WERI-Rb-1 (cell line): ENCODE measurements around the gene TTYH2.

Experiments
- DNase-seq: peaks from one replicate; pipeline ENCODE4 v3.0.0-alpha.2; 2020
- H3K27ac ChIP-seq: fragments of 250-450 bp; sonication (Bioruptor Pico); 2 replicates; pipeline ENCODE4 v1.5.1; 2020; ENCODE audit warnings: mild to moderate bottlenecking, moderate library complexity
- H3K27me3 ChIP-seq: fragments of 250-450 bp; sonication (Bioruptor Pico); 2 replicates; pipeline ENCODE4 v1.5.1; 2021; ENCODE audit warnings: mild to moderate bottlenecking, low read depth, moderate library complexity; ENCODE audit not compliant: insufficient read depth, severe bottlenecking
- H3K36me3 ChIP-seq: fragments of 250-450 bp; sonication (Bioruptor Pico); 2 replicates; pipeline ENCODE4 v1.5.1; 2020; ENCODE audit warnings: mild to moderate bottlenecking, moderate library complexity
- H3K4me3 ChIP-seq: 2 replicates; pipeline ENCODE4 v1.5.1; 2011; ENCODE audit warnings: low read depth, mild to moderate bottlenecking, control low read depth, low read length
- H3K9me3 ChIP-seq: fragments of 250-450 bp; sonication (Bioruptor Pico); 2 replicates; pipeline ENCODE4 v1.5.1; 2021; ENCODE audit warnings: mild to moderate bottlenecking, moderate library complexity; ENCODE audit not compliant: severe bottlenecking
- TF ChIP-seq, protein P1 (sequence below): IDR thresholded peaks from 2 replicates; pipeline ENCODE4 v1.5.1; 2011; ENCODE audit warnings: low read depth, mild to moderate bottlenecking, control low read depth, inconsistent platforms, low read length

TTYH2 gene

DNA sequence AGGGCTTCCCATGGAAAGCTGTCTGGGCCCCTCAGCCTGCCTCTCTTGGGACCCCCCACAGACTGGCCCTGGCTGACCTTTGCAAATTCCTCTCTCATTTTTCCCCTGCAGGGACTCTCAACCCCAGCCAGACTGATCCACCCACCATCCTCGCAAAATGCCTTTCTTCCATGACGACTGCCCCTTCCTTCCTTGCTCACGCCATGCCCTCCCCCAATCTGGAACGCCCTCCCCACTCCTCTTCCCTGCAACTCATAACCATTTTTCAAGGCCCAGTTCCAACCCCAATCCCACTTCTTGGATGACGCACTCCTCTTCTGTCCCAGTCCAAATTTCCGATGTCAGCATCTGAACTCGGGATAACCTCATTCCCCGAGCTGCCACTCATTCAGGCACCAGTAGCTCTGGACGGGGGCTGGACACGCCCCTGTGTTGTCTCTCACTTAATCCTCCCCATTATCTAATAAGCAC lies 59.4 kb downstream of the TTYH2 start:
- no peak overlapping the region for H3K4me3 ChIP-seq
- H3K36me3 ChIP-seq: no peaks in the 10 kb centered on the region
- peak; percentile 76 for DNase-seq
- H3K9me3 ChIP-seq: no peaks in the 10 kb centered on the region
- H3K27me3 ChIP-seq: no peaks in the 10 kb centered on the region
- no peak overlapping the region for H3K27ac ChIP-seq
- TF ChIP-seq, protein P1, sequence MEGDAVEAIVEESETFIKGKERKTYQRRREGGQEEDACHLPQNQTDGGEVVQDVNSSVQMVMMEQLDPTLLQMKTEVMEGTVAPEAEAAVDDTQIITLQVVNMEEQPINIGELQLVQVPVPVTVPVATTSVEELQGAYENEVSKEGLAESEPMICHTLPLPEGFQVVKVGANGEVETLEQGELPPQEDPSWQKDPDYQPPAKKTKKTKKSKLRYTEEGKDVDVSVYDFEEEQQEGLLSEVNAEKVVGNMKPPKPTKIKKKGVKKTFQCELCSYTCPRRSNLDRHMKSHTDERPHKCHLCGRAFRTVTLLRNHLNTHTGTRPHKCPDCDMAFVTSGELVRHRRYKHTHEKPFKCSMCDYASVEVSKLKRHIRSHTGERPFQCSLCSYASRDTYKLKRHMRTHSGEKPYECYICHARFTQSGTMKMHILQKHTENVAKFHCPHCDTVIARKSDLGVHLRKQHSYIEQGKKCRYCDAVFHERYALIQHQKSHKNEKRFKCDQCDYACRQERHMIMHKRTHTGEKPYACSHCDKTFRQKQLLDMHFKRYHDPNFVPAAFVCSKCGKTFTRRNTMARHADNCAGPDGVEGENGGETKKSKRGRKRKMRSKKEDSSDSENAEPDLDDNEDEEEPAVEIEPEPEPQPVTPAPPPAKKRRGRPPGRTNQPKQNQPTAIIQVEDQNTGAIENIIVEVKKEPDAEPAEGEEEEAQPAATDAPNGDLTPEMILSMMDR: no peak

DNA sequence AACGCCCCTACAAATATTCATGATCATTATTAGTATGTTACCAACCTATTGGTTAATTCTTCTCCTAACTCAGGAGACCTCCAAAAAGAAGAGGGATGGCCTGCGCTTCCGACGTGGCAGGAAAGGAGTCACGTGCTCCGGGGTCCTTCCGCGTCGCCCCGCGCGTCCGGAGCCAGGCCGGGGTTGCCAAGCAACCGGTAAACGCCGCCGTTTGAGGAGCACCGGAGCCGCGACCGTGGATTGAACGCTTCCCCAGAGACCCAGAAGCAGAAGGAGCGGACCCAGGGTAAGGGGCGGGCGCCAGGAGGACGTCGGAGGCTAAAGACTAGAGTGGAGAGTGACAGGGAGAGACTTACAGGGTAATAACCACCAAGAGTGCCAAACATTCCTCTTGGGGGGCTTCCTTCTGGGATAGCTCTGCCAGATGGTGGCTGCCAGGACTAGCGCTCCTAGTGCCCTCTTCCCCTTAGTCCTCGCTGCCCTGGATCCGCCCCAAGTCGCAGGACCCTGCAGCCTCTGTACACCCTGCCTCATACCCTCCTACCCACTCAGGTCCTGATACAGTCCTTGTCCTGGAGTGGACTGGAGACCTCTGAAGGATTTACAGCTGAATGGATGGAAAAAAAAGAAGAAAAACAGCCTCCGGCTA lies 60.8 kb downstream of the TTYH2 start, which contains the start of gene DNAI2:
Gene DNAI2, plus strand, starts transcription at position 175 of the 649 bp plus-strand sequence. CDS start 7,584 bp downstream, outside the sequence.
- no peak for DNase-seq
- no peak within 1 kb of the TSS for H3K4me3 ChIP-seq

GRCh38 chr17:74274709-74275340 lies 61.5 kb downstream of the TTYH2 start:
- TF ChIP-seq, protein P1: no peak
- Histone ChIP-seq H3K4me3 (no peak overlapping the region), H3K27ac (no peak overlapping the region), H3K9me3 (no peaks in the 10 kb centered on the region), H3K27me3 (no peaks in the 10 kb centered on the region), H3K36me3 (no peaks in the 10 kb centered on the region)
- no peak for DNase-seq

More for the DNA sequence above, 60.8 kb downstream of the TTYH2 start, which contains the start of gene DNAI2:
- no peaks in the 10 kb centered on the region for H3K36me3 ChIP-seq
- TF ChIP-seq, protein P1: no peak
- H3K27ac ChIP-seq: no peak within 1 kb of the TSS
- H3K27me3 ChIP-seq: no peaks in the 10 kb centered on the region
- H3K9me3 ChIP-seq: no peaks in the 10 kb centered on the region

GRCh38 chr17:74276051-74276476 lies 62.7 kb downstream of the TTYH2 start:
- TF ChIP-seq, protein P1: no peak
- no peak overlapping the region for H3K4me3 ChIP-seq
- no peak overlapping the region for H3K27ac ChIP-seq
- no peaks in the 10 kb centered on the region for H3K9me3 ChIP-seq
- no peaks in the 10 kb centered on the region for H3K27me3 ChIP-seq
- no peak for DNase-seq
- no peaks in the 10 kb centered on the region for H3K36me3 ChIP-seq

DNA sequence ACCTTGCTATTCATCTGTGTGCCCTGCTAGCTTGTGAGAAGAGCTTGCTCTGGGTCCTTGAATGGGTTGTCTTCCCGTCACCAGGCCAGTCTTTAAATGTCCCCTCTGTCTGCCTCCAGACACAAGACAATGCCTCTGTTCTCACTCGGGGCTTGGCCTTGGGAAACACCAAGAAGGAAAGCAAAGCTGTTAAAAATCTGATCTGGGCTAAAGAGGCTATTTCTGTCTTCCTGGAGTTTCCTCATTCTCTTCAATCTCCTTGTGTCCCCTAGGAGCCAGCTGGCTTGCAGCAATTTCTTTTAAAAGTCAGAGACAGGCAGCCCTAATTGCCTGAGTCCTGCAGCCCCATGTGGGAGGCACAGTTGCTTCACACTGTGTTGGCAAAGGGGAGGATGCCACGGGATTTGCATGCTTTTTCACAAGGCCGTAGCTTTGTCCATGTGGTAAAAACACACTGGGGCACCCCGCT lies 63.2 kb downstream of the TTYH2 start:
- TF ChIP-seq, protein P1: no peak
- Histone ChIP-seq H3K27me3 (no peaks in the 10 kb centered on the region), H3K4me3 (no peak overlapping the region), H3K36me3 (no peaks in the 10 kb centered on the region), H3K9me3 (no peaks in the 10 kb centered on the region), H3K27ac (0 out of 2 replicates have a peak overlapping the region, but pooled peaks have one; percentile 1)
- no peak for DNase-seq
